ENCODE results near the gene BBS12.
"Not testable (repeated sequence)": the region's sequence is repeated elsewhere in the genome, so short reads cannot be mapped to it uniquely, and the experiment has no call there.

Gene BBS12

GRCh38 chr4:122766353-122766705, 33.8 kb downstream of the BBS12 start:
- no peak for DNase-seq

GRCh38 chr4:122766950-122767349, 34.4 kb downstream of the BBS12 start:
- DNase-seq: no peak

- DNase-seq: no peak
These were observed 39.2 kb downstream of the BBS12 start for GRCh38 chr4:122771724-122772123.

GRCh38 chr4:122772311-122772710, 39.8 kb downstream of the BBS12 start:
- no peak for DNase-seq

GRCh38 chr4:122772986-122773385, 40.5 kb downstream of the BBS12 start:
- no peak for DNase-seq

GRCh38 chr4:122775039-122775438, 42.5 kb downstream of the BBS12 start:
- no peak for DNase-seq

- no peak for DNase-seq
These were observed 43.7 kb downstream of the BBS12 start for GRCh38 chr4:122775987-122776836.

- DNase-seq: no peak
These were observed 44.4 kb downstream of the BBS12 start for GRCh38 chr4:122776916-122777315.

GRCh38 chr4:122777846-122778673, 45.6 kb downstream of the BBS12 start:
- DNase-seq: no peak

- DNase-seq: no peak
These were observed 49.0 kb downstream of the BBS12 start for GRCh38 chr4:122781486-122781885.

GRCh38 chr4:122783301-122784215, 51.1 kb downstream of the BBS12 start:
- no peak for DNase-seq

GRCh38 chr4:122784261-122784660, 51.8 kb downstream of the BBS12 start:
- no peak for DNase-seq

GRCh38 chr4:122785099-122785498, 52.6 kb downstream of the BBS12 start:
- DNase-seq: no peak

- peak; percentile 11 for DNase-seq
These were observed 53.8 kb downstream of the BBS12 start for GRCh38 chr4:122786296-122786695.

GRCh38 chr4:122786920-122787319, 54.4 kb downstream of the BBS12 start:
- not testable (repeated sequence) for DNase-seq

GRCh38 chr4:122787940-122788339, 55.4 kb downstream of the BBS12 start:
- no peak for DNase-seq

GRCh38 chr4:122788935-122789334, 56.4 kb downstream of the BBS12 start:
- no peak for DNase-seq

- DNase-seq: no peak
These were observed 61.3 kb downstream of the BBS12 start for GRCh38 chr4:122793811-122794210.

Data from stimulated activated CD4-positive, alpha-beta T cell treated with anti-CD3 and anti-CD28 coated beads, Interleukin-15, amount 100 ng/mL, for 24 hours (primary cell).